Activated CD8-positive, alpha-beta T cell treated with anti-CD3 and anti-CD28 coated beads for 36 hours (primary cell): ENCODE data around the gene EXOSC9. TPM values are rescaled to one million over a fixed set of nuclear protein-coding genes. Genes with fewer than 3 reads are reported as not detected.
A peak's percentile ranks its signal among the peaks of the same experiment; 100 is the strongest.

Experiments
- ATAC-seq: fragments of 200-7000 bp; cut with Tn5 transposase; one replicate; pipeline ENCODE4 v1.10.0; 2021; ENCODE audit warnings: mild to moderate bottlenecking, moderate library complexity
- CTCF ChIA-PET: fragments of 350-600 bp; sonication (Branson Sonifier 250); formaldehyde crosslinking; loops from one replicate; lab custom pipeline; 2021; ENCODE audit warnings: antibody characterized with exemption; lab: Charles Lee
- POLR2A ChIA-PET: fragments of 350-600 bp; sonication (Branson Sonifier 250); formaldehyde crosslinking; loops from one replicate; lab custom pipeline; 2021; ENCODE audit warnings: antibody characterized with exemption; lab: Charles Lee
- DNase-seq: peaks from one replicate; pipeline ENCODE4 v3.0.0-alpha.2; 2020
- H3K27ac Mint-ChIP-seq: one replicate; pipeline ENCODE4 v1.8.0; 2021; ENCODE audit warnings: mild to moderate bottlenecking, mixed read lengths
- H3K27me3 Mint-ChIP-seq: one replicate; pipeline ENCODE4 v1.8.0; 2021; ENCODE audit warnings: mixed read lengths
- H3K36me3 Mint-ChIP-seq: one replicate; pipeline ENCODE4 v1.8.0; 2021; ENCODE audit warnings: low read depth, mixed read lengths
- H3K4me1 Mint-ChIP-seq: one replicate; pipeline ENCODE4 v1.8.0; 2021; ENCODE audit warnings: low read depth, mixed read lengths
- H3K4me3 Mint-ChIP-seq: one replicate; pipeline ENCODE4 v1.8.0; 2021; ENCODE audit warnings: mild to moderate bottlenecking, moderate library complexity, mixed read lengths
- H3K9me3 Mint-ChIP-seq: one replicate; pipeline ENCODE4 v1.8.0; 2021; ENCODE audit warnings: mixed read lengths
- intact Hi-C: fragments of 100-400 bp; cut with micrococcal nuclease; formaldehyde crosslinking; loops from one replicate; pipeline ENCODE4 v1.10.0; 2022
- total RNA-seq, 2 experiments: library from RNA; stranded (reverse); gene quantifications; one replicate each; pipeline ENCODE4 v1.2.3, GENCODE V29; 2021
- TF ChIP-seq, protein P1 (sequence below): fragments of 200-600 bp; IDR thresholded peaks from one replicate; pipeline ENCODE4 v1.8.0; 2022; ENCODE audit warnings: antibody characterized with exemption, mild to moderate bottlenecking

Gene EXOSC9
- total RNA-seq, 2 experiments from 2014 or later = 75.8 to 76.8 TPM

- Mint-ChIP-seq H3K9me3 (no peaks in the 10 kb centered on the region), H3K27ac (peak overlapping the region; percentile 92), H3K36me3 (peaks cover 32% of the 10 kb centered on the region), H3K4me1 (peaks cover 17% of the 10 kb centered on the region), H3K4me3 (peak overlapping the region; percentile 97), H3K27me3 (no peaks in the 10 kb centered on the region)
- intact Hi-C loops = no loop called here
- DNase-seq = no peak
- ChIA-PET POLR2A (interaction anchor here (0.6 to 1.7 kb wide), 7 partner anchors 11 to 76 kb away, joined by 3 to 8 read pairs (median 4); partner anchors contain the start of genes BBS7 and EXOSC9), CTCF (interaction anchor here (1.0 to 1.1 kb wide), 3 partner anchors 12 to 76 kb away, joined by 3 to 4 read pairs (median 4); partner anchors contain the start of gene EXOSC9)
- ATAC-seq = no peak
- TF ChIP-seq, protein P1, sequence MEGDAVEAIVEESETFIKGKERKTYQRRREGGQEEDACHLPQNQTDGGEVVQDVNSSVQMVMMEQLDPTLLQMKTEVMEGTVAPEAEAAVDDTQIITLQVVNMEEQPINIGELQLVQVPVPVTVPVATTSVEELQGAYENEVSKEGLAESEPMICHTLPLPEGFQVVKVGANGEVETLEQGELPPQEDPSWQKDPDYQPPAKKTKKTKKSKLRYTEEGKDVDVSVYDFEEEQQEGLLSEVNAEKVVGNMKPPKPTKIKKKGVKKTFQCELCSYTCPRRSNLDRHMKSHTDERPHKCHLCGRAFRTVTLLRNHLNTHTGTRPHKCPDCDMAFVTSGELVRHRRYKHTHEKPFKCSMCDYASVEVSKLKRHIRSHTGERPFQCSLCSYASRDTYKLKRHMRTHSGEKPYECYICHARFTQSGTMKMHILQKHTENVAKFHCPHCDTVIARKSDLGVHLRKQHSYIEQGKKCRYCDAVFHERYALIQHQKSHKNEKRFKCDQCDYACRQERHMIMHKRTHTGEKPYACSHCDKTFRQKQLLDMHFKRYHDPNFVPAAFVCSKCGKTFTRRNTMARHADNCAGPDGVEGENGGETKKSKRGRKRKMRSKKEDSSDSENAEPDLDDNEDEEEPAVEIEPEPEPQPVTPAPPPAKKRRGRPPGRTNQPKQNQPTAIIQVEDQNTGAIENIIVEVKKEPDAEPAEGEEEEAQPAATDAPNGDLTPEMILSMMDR = no peak
Measured at GRCh38 chr4:121824171-121824527, 23.0 kb downstream of the EXOSC9 start.

DNA sequence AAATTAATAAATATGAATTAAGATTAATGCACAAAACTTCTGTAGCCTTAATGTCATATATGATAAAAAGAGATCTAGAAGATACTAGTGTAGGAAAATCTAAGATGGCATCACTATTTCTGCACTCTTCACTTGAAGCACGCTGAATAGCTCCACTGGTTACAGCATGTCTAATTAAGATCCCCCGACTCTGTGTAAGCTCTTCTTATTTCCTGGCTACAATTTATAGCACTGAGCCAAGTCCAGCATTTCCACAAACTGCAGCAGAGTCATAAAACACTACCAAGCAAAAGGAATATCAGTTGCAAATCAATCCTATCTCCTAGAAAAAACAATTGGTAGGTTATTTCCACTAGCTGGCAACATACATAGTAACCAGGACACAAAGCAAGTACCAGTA is 23.8 kb downstream of the EXOSC9 start:
- Mint-ChIP-seq H3K9me3 (no peaks in the 10 kb centered on the region), H3K4me1 (peaks cover 13% of the 10 kb centered on the region), H3K27me3 (no peaks in the 10 kb centered on the region), H3K27ac (no peak overlapping the region), H3K36me3 (peaks cover 27% of the 10 kb centered on the region), H3K4me3 (no peak overlapping the region)
- TF ChIP-seq, protein P1 = no peak
- DNase-seq = no peak
- ChIA-PET POLR2A (no interaction called here), CTCF (interaction anchor here (1.1 kb wide), 2 partner anchors 12 to 24 kb away, joined by 3 to 4 read pairs; partner anchors contain the start of gene EXOSC9)
- intact Hi-C loops = no loop called here
- no peak for ATAC-seq

- DNase-seq = no peak
- intact Hi-C loops = no loop called here
- Mint-ChIP-seq H3K36me3 (peaks cover 7% of the 10 kb centered on the region), H3K4me1 (peaks cover 3% of the 10 kb centered on the region), H3K27ac (no peak overlapping the region), H3K4me3 (no peak overlapping the region), H3K27me3 (no peaks in the 10 kb centered on the region), H3K9me3 (no peaks in the 10 kb centered on the region)
- ChIA-PET POLR2A (no interaction called here), CTCF (no interaction called here)
- ATAC-seq = no peak
- TF ChIP-seq, protein P1 = no peak
Measured at GRCh38 chr4:121827853-121828252, 26.7 kb downstream of the EXOSC9 start.

DNA sequence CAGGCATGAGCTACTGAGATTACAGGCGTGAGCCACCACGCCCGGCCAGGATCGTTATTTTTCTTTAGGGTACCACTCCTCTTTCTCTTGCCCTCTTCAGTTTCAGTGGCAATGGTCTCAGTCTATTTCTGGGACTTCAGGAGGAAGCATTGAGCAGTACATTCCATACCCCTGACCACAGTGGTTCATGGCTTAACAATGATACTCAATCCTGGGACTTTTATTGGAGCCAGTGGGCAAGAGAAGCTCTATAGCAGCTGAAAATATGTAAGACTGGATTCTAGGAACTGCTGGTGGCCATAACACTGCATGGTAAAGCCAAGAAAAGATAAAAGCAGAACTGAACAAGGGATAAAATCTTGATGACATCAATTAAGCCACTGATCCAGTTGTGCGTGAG is 28.4 kb downstream of the EXOSC9 start:
- POLR2A ChIA-PET = no interaction called here
- intact Hi-C loops = no loop called here
- CTCF ChIA-PET = no interaction called here

DNA sequence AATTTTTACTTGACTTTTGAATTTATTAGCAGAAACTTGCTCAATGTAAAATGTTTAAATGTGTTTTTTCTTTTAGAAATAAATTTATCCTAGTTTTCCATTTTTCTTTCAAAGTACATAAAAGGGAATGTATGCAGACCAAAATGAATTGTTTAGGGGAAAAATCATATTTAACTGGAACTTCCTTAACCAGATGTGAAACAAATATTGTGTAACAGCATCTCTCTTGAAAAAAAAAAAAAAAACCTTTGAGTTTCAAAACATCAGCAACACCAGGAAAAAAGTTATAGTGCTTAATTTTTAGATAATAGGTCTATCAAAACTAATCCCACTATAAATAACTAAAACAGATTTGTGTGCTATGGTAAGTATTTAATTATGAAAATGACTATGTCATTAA is 37.0 kb downstream of the EXOSC9 start:
- ATAC-seq = no peak
- no peaks in the 10 kb centered on the region for H3K9me3 Mint-ChIP-seq
- no peaks in the 10 kb centered on the region for H3K4me1 Mint-ChIP-seq
- ChIA-PET POLR2A (no interaction called here), CTCF (no interaction called here)
- peaks cover 19% of the 10 kb centered on the region for H3K36me3 Mint-ChIP-seq
- H3K4me3 Mint-ChIP-seq = no peak overlapping the region
- DNase-seq = no peak
- TF ChIP-seq, protein P1 = no peak
- intact Hi-C loops = no loop called here
- H3K27ac Mint-ChIP-seq = no peak overlapping the region
- H3K27me3 Mint-ChIP-seq = no peaks in the 10 kb centered on the region

More for the DNA sequence above, 28.4 kb downstream of the EXOSC9 start:
- DNase-seq (no peak), ATAC-seq (no peak)
- H3K27ac Mint-ChIP-seq = no peak overlapping the region
- no peaks in the 10 kb centered on the region for H3K9me3 Mint-ChIP-seq
- TF ChIP-seq, protein P1 = no peak
- H3K27me3 Mint-ChIP-seq = no peaks in the 10 kb centered on the region
- peaks cover 2% of the 10 kb centered on the region for H3K36me3 Mint-ChIP-seq
- no peaks in the 10 kb centered on the region for H3K4me1 Mint-ChIP-seq
- H3K4me3 Mint-ChIP-seq = no peak overlapping the region
